Endodermal cell (in vitro differentiated cells): ENCODE results near the gene KYNU. TPM values are rescaled to one million over a fixed set of nuclear protein-coding genes. Genes with fewer than 3 reads are reported as not detected.

ENCODE experiments used
- DNase-seq: peaks from one replicate; pipeline ENCODE4 v3.0.0-alpha.2; 2017
- H3K27ac ChIP-seq: 2 replicates; pipeline ENCODE4 v1.5.1; 2013; ENCODE audit warnings: mild to moderate bottlenecking, low read depth, low read length, moderate library complexity
- H3K27me3 ChIP-seq: 2 replicates; pipeline ENCODE4 v1.6.1; 2013; ENCODE audit warnings: mild to moderate bottlenecking, low read length, moderate library complexity; ENCODE audit not compliant: insufficient read depth, control insufficient read depth, poor library complexity, severe bottlenecking
- H3K36me3 ChIP-seq: 2 replicates; pipeline ENCODE4 v1.7.0; 2013; ENCODE audit warnings: mild to moderate bottlenecking, low read length, moderate library complexity; ENCODE audit not compliant: control insufficient read depth, insufficient read depth
- H3K4me1 ChIP-seq: one replicate; pipeline ENCODE4 v1.7.0; 2013; ENCODE audit warnings: low read length; ENCODE audit not compliant: control insufficient read depth, insufficient read depth
- H3K4me3 ChIP-seq: 2 replicates; pipeline ENCODE4 v1.5.1; 2013; ENCODE audit warnings: mild to moderate bottlenecking, low read length, moderate library complexity
- H3K9ac ChIP-seq: 2 replicates; pipeline ENCODE4 v1.6.1; 2013; ENCODE audit warnings: mild to moderate bottlenecking, low read length, moderate library complexity; ENCODE audit not compliant: poor library complexity, severe bottlenecking; ENCODE audit errors: extremely low read depth
- H3K9me3 ChIP-seq: 2 replicates; pipeline ENCODE4 v1.6.1; 2013; ENCODE audit warnings: mild to moderate bottlenecking, low read length, moderate library complexity; ENCODE audit not compliant: control insufficient read depth
- H3K27ac Mint-ChIP-seq: 2 replicates; pipeline ENCODE4 v1.8.0; 2020; ENCODE audit warnings: mixed read lengths
- H3K27me3 Mint-ChIP-seq: 2 replicates; pipeline ENCODE4 v1.8.0; 2021; ENCODE audit warnings: mild to moderate bottlenecking, mixed read lengths; ENCODE audit not compliant: insufficient read depth
- H3K36me3 Mint-ChIP-seq: 2 replicates; pipeline ENCODE4 v1.8.0; 2020; ENCODE audit warnings: low read depth, mixed read lengths
- H3K4me1 Mint-ChIP-seq: 2 replicates; pipeline ENCODE4 v1.8.0; 2020; ENCODE audit warnings: mixed read lengths
- H3K4me3 Mint-ChIP-seq: 2 replicates; pipeline ENCODE4 v1.8.0; 2020; ENCODE audit warnings: mild to moderate bottlenecking, moderate library complexity, mixed read lengths
- H3K9me3 Mint-ChIP-seq: 2 replicates; pipeline ENCODE4 v1.8.0; 2020; ENCODE audit warnings: mild to moderate bottlenecking, mixed read lengths
- CTCF ChIP-seq: fragments of 200-600 bp; sonication (generic); conservative IDR thresholded peaks from 2 replicates; pipeline ENCODE4 v1.5.0; 2021; ENCODE audit warnings: antibody characterized with exemption, mild to moderate bottlenecking
- WGBS, 2 experiments: methylation state at CpG; one replicate each; pipeline versions ENCODE4 v1.1.5 to v1.1.7; 2013; ENCODE audit warnings: missing lambda C conversion rate in 2 of 2, mixed read lengths in 1 of 2; ENCODE audit not compliant: insufficient coverage in 1 of 2, insufficient read length in 1 of 2; 5-methylcytosine and 5-hydroxymethylcytosine counted together
- long read RNA-seq, 4 experiments: library from polyadenylated mRNA in 2 of 4; library from RNA in 1 of 4; library from capped mRNA in 1 of 4; stranded (forward) in 3 of 4; unstranded in 1 of 4; transcript quantifications; one replicate each; pipeline ENCODE4 v2.0.0, GENCODE V29; 2020 to 2021; ENCODE audit warnings: inconsistent platforms in 1 of 4
- polyA plus RNA-seq, 2 experiments: library from polyadenylated mRNA; stranded (reverse); fragments of 50-300 nt; gene quantifications; one replicate each; pipeline ENCODE4 v1.2.3, GENCODE V29; 2013
- total RNA-seq, 2 donors: library from RNA; stranded (reverse); fragmentation: NEBNext Ultra II Directional in 1 of 2; extraction: Animal tissue kit (Norgen Biotek cat#: 25700) in 1 of 2; gene quantifications; 2 replicates in 1 of 2; 3 replicates in 1 of 2; pipeline ENCODE4 v1.2.1, GENCODE V29; 2021

Gene KYNU
- 1 to 10 TPM; 1.2 to 4.2 TPM for total RNA-seq
- polyA plus RNA-seq (2013, experiment 1 of 2) = 0.43 TPM
- 0.54 TPM for polyA plus RNA-seq (2013, experiment 2 of 2)
- long read RNA-seq, experiment 1, partial matches to known transcripts = 0 of 15 reads
- long read RNA-seq, experiment 1, other reads (novel, unspliced or antisense) = 15 of 15 reads
- long read RNA-seq, experiment 2, partial matches to known transcripts = 2 of 6 reads
- long read RNA-seq, experiment 2, other reads (novel, unspliced or antisense) = 4 of 6 reads
- long read RNA-seq, experiment 3, partial matches to known transcripts = 0 of 3 reads
- long read RNA-seq, experiment 3, other reads (novel, unspliced or antisense) = 3 of 3 reads
- long read RNA-seq, experiment 4, partial matches to known transcripts = 0 of 1 reads
- long read RNA-seq, experiment 4, other reads (novel, unspliced or antisense) = 1 of 1 reads

- H3K27ac ChIP-seq = no peak within 1 kb of the TSS
- no peak for TF ChIP-seq CTCF
- DNase-seq = no peak
- no peak within 1 kb of the TSS for H3K9ac ChIP-seq
- no peak within 1 kb of the TSS for H3K4me3 ChIP-seq
- no peaks in the 10 kb centered on the region for H3K27me3 Mint-ChIP-seq
- H3K9me3 ChIP-seq = no peaks in the 10 kb centered on the region
- no peaks in the 10 kb centered on the region for H3K4me1 ChIP-seq
- no peaks in the 10 kb centered on the region for H3K36me3 Mint-ChIP-seq
- H3K36me3 ChIP-seq = no peaks in the 10 kb centered on the region
- H3K27me3 ChIP-seq = no peaks in the 10 kb centered on the region
- WGBS, 2 experiments = 100% methylated on average over 2 of the region's 2 CpGs; no CpG with 5 or more reads in 1 of the 2 experiments
- no peak within 1 kb of the TSS for H3K4me3 Mint-ChIP-seq
- no peak within 1 kb of the TSS for H3K27ac Mint-ChIP-seq
- no peaks in the 10 kb centered on the region for H3K4me1 Mint-ChIP-seq
- H3K9me3 Mint-ChIP-seq = no peaks in the 10 kb centered on the region
Observed at GRCh38 chr2:142877216-142877838, at the start of gene KYNU. Gene KYNU (plus strand): TSS chr2:142877664. CDS start chr2:142885368, 7,704 bp downstream.

GRCh38 chr2:142834021-142834420 is 43.4 kb upstream of the KYNU start:
- H3K4me1 Mint-ChIP-seq = peaks cover 27% of the 10 kb centered on the region
- Histone ChIP-seq H3K4me3 (no peak overlapping the region), H3K9ac (no peak overlapping the region), H3K27ac (no peak overlapping the region), H3K27me3 (no peaks in the 10 kb centered on the region), H3K4me1 (peaks cover 6% of the 10 kb centered on the region), H3K36me3 (no peaks in the 10 kb centered on the region), H3K9me3 (no peaks in the 10 kb centered on the region)
- H3K27me3 Mint-ChIP-seq = no peaks in the 10 kb centered on the region
- no peak overlapping the region for H3K4me3 Mint-ChIP-seq
- 93 to 100% methylated on average over 1 of the region's 1 CpG for WGBS, 2 experiments
- peaks cover 2% of the 10 kb centered on the region for H3K9me3 Mint-ChIP-seq
- DNase-seq = no peak
- no peaks in the 10 kb centered on the region for H3K36me3 Mint-ChIP-seq
- TF ChIP-seq CTCF = no peak
- no peak overlapping the region for H3K27ac Mint-ChIP-seq

GRCh38 chr2:142840436-142840835 is 37.0 kb upstream of the KYNU start:
- Histone ChIP-seq H3K27me3 (no peaks in the 10 kb centered on the region), H3K36me3 (no peaks in the 10 kb centered on the region), H3K27ac (no peak overlapping the region), H3K4me1 (peaks cover 6% of the 10 kb centered on the region), H3K9me3 (no peaks in the 10 kb centered on the region), H3K9ac (no peak overlapping the region), H3K4me3 (no peak overlapping the region)
- no peak for TF ChIP-seq CTCF
- H3K36me3 Mint-ChIP-seq = no peaks in the 10 kb centered on the region
- no peaks in the 10 kb centered on the region for H3K9me3 Mint-ChIP-seq
- H3K27ac Mint-ChIP-seq = no peak overlapping the region
- H3K4me3 Mint-ChIP-seq = no peak overlapping the region
- peaks cover 31% of the 10 kb centered on the region for H3K4me1 Mint-ChIP-seq
- DNase-seq = no peak
- no peaks in the 10 kb centered on the region for H3K27me3 Mint-ChIP-seq
